Measurements from ENCODE around the gene KLHL1.

KLHL1 gene

GRCh38 chr13:69761581-69761980, 346.7 kb downstream of the KLHL1 start:
- no peak for DNase-seq (ENCODE audit: low read depth in 1 of 2, low spot score in 1 of 2)
- no peak overlapping the region for H3K4me3 ChIP-seq (replicated peaks; ENCODE audit: insufficient read depth, low read length)
- TF ChIP-seq POLR2AphosphoS5 (IDR thresholded peaks at IDR 0.05; ENCODE audit: low read depth) (no peak), REST (IDR thresholded peaks at IDR 0.05; ENCODE audit: insufficient replicate concordance, low read depth) (no peak), CTCF (IDR thresholded peaks at IDR 0.05; ENCODE audit: insufficient read depth, low read length) (no peak), GABPA (IDR thresholded peaks at IDR 0.05; ENCODE audit: low read depth) (no peak), SPI1 (IDR thresholded peaks at IDR 0.05; ENCODE audit: borderline replicate concordance, low read depth) (no peak)
- H3K27me3 ChIP-seq (ENCODE audit: insufficient read depth, poor library complexity, severe bottlenecking) = no peaks in the 10 kb centered on the region
- no peak overlapping the region for H3K27ac ChIP-seq (replicated peaks)

GRCh38 chr13:69755101-69755500, 353.2 kb downstream of the KLHL1 start:
- peak; percentile 1 to 21 for DNase-seq (ENCODE audit: low read depth in 1 of 2, low spot score in 1 of 2)

GRCh38 chr13:69751259-69751658, 357.0 kb downstream of the KLHL1 start:
- Histone ChIP-seq H3K27ac (replicated peaks) (no peak overlapping the region), H3K27me3 (ENCODE audit: insufficient read depth, poor library complexity, severe bottlenecking) (no peaks in the 10 kb centered on the region), H3K4me3 (replicated peaks; ENCODE audit: insufficient read depth, low read length) (no peak overlapping the region)
- no peak for TF ChIP-seq REST (IDR thresholded peaks at IDR 0.05; ENCODE audit: insufficient replicate concordance, low read depth)
- no peak for TF ChIP-seq CTCF (IDR thresholded peaks at IDR 0.05; ENCODE audit: insufficient read depth, low read length)
- TF ChIP-seq POLR2AphosphoS5 (IDR thresholded peaks at IDR 0.05; ENCODE audit: low read depth) = no peak
- no peak for TF ChIP-seq GABPA (IDR thresholded peaks at IDR 0.05; ENCODE audit: low read depth)
- DNase-seq (ENCODE audit: low read depth in 1 of 2, low spot score in 1 of 2) = no peak

More at GRCh38 chr13:69755101-69755500, 353.2 kb downstream of the KLHL1 start:
- Histone ChIP-seq H3K4me3 (replicated peaks; ENCODE audit: insufficient read depth, low read length) (no peak overlapping the region), H3K27me3 (ENCODE audit: insufficient read depth, poor library complexity, severe bottlenecking) (no peaks in the 10 kb centered on the region), H3K27ac (replicated peaks) (no peak overlapping the region)
- TF ChIP-seq SPI1 (IDR thresholded peaks at IDR 0.05; ENCODE audit: borderline replicate concordance, low read depth) (peak; percentile 11; the same call in 1 of the 2 replicates), CTCF (IDR thresholded peaks at IDR 0.05; ENCODE audit: insufficient read depth, low read length) (no peak)
